ENCODE results near the gene TSPO.

TSPO gene

DNA sequence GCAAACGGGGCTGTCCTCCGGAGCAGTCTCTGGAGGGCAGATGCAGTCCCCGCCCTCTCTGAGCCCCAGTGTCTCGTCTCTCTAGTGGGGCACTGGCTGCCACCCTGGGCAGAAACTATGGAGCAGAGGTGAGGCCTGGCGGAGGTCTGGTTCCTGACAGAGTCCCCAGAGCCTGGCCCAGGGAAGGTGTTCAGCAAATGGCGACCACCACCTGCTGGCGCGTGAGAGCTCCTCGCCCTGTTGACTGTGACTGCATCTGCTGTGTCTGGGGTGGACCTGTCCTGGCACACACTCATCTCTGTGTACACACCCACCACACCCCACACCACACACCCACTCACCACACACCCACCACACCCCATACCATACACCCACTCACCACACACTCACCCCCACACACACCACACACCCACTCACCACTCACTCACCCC, 53.9 kb downstream of the TSPO start:
- Histone ChIP-seq H3K9me3 (ENCODE audit: control insufficient read depth, insufficient read depth, low read depth, low read length) (no peaks in the 10 kb centered on the region), H3K27ac (ENCODE audit: low read depth, low read length) (no peak overlapping the region), H3K4me1 (ENCODE audit: control insufficient read depth, insufficient read depth, low read length) (peaks cover 14% of the 10 kb centered on the region), H3K36me3 (ENCODE audit: control insufficient read depth, insufficient read depth, low read length) (no peaks in the 10 kb centered on the region), H3K27me3 (ENCODE audit: control insufficient read depth, insufficient read depth, low read length) (no peaks in the 10 kb centered on the region), H3K9ac (ENCODE audit: low read length) (no peak overlapping the region), H3K4me3 (ENCODE audit: low read depth, low read length) (no peak overlapping the region)

DNA sequence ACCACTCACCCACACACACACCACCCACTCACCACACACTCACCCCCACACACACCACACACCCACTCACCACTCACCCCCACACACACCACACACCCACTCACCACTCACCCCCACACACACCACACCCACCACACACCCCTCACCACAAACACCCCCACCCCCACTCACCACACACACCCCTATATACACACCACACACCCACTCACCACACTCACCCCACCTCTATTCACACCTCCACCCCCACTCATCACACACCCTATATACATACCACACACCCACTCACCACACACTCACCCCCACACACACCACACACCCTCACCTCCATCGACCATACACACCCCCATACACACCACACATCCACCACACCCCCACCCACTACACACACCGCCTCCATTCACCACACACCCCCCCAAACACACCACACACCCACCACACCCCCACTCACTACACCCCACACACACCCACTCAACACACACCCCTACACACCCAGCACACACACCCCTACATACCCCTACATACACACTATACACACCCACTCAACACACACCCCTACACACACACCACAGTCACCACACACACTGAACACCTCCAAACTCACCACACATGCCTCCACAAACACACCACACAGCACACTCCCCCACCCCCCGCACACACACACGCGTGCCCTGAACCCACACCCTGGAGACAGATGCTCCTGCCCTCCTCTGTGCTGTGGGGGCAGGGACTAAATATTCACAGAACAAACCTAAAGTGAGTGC, 54.6 kb downstream of the TSPO start:
- H3K27me3 ChIP-seq (ENCODE audit: control insufficient read depth, insufficient read depth, low read length): no peaks in the 10 kb centered on the region
- peaks cover 14% of the 10 kb centered on the region for H3K4me1 ChIP-seq (ENCODE audit: control insufficient read depth, insufficient read depth, low read length)
- no peaks in the 10 kb centered on the region for H3K9me3 ChIP-seq (ENCODE audit: control insufficient read depth, insufficient read depth, low read depth, low read length)
- no peaks in the 10 kb centered on the region for H3K36me3 ChIP-seq (ENCODE audit: control insufficient read depth, insufficient read depth, low read length)
- no peak overlapping the region for H3K27ac ChIP-seq (ENCODE audit: low read depth, low read length)
- no peak overlapping the region for H3K4me3 ChIP-seq (ENCODE audit: low read depth, low read length)
- no peak overlapping the region for H3K9ac ChIP-seq (ENCODE audit: low read length)

DNA sequence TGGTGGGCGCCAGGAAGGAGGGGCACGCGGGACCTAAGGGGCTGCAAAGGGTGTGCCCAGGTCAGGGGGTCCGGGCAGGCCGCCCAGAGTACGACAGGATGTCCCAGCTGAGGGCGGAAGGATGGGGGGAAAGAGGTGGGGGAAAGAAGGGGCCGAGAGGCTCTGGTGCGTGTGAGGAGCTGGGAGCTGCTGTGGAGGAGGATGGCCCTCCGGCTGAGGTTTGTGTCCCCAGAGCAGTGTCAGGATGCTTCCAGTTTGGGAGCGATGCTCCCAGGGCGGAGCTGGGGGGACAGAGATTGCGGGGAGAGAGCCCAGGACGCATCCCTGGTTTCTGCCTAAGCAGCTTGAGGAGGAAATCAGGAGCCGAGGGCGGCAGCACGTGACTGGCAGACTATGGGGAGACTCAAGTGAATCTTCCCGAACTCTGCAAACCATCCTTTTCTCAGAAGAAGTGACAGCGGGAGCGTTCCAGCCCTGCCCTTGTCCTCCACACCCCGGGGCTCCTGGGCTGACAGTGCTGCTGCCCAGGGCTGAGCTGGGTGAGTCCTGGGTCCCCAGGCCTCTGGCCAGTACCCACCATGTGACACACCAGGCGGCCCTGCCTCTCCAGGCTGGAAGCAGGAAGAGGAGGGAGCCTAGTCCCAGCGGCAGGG, 55.3 kb downstream of the TSPO start:
- H3K9ac ChIP-seq (ENCODE audit: low read length): no peak overlapping the region
- no peak overlapping the region for H3K27ac ChIP-seq (ENCODE audit: low read depth, low read length)
- no peaks in the 10 kb centered on the region for H3K36me3 ChIP-seq (ENCODE audit: control insufficient read depth, insufficient read depth, low read length)
- H3K9me3 ChIP-seq (ENCODE audit: control insufficient read depth, insufficient read depth, low read depth, low read length): no peaks in the 10 kb centered on the region
- H3K4me3 ChIP-seq (ENCODE audit: low read depth, low read length): no peak overlapping the region
- no peaks in the 10 kb centered on the region for H3K27me3 ChIP-seq (ENCODE audit: control insufficient read depth, insufficient read depth, low read length)
- H3K4me1 ChIP-seq (ENCODE audit: control insufficient read depth, insufficient read depth, low read length): peaks cover 14% of the 10 kb centered on the region

DNA sequence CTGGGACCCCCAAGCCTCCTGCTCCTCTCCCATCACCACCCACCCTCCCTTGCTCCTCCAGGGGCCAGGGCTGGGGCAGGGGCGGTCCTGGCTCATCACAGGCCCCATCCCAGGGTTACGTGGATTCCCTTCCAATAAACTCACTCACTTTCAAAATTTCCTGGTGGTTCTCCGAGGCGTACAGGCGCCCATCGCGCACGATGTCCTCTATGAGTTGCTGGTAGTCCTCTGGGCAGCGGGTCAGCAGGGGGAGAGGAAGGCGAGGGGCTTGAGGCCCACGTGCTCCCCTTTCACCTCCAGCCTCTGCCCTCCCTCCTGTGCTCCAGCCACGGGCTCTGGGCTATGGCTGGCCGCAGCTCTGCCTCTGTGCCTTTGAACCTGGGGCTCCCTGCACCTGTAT, 56.0 kb downstream of the TSPO start:
- Histone ChIP-seq H3K36me3 (ENCODE audit: control insufficient read depth, insufficient read depth, low read length) (no peaks in the 10 kb centered on the region), H3K9me3 (ENCODE audit: control insufficient read depth, insufficient read depth, low read depth, low read length) (no peaks in the 10 kb centered on the region), H3K27me3 (ENCODE audit: control insufficient read depth, insufficient read depth, low read length) (no peaks in the 10 kb centered on the region), H3K9ac (ENCODE audit: low read length) (no peak overlapping the region), H3K4me3 (ENCODE audit: low read depth, low read length) (no peak overlapping the region), H3K4me1 (ENCODE audit: control insufficient read depth, insufficient read depth, low read length) (peaks cover 14% of the 10 kb centered on the region), H3K27ac (ENCODE audit: low read depth, low read length) (no peak overlapping the region)

DNA sequence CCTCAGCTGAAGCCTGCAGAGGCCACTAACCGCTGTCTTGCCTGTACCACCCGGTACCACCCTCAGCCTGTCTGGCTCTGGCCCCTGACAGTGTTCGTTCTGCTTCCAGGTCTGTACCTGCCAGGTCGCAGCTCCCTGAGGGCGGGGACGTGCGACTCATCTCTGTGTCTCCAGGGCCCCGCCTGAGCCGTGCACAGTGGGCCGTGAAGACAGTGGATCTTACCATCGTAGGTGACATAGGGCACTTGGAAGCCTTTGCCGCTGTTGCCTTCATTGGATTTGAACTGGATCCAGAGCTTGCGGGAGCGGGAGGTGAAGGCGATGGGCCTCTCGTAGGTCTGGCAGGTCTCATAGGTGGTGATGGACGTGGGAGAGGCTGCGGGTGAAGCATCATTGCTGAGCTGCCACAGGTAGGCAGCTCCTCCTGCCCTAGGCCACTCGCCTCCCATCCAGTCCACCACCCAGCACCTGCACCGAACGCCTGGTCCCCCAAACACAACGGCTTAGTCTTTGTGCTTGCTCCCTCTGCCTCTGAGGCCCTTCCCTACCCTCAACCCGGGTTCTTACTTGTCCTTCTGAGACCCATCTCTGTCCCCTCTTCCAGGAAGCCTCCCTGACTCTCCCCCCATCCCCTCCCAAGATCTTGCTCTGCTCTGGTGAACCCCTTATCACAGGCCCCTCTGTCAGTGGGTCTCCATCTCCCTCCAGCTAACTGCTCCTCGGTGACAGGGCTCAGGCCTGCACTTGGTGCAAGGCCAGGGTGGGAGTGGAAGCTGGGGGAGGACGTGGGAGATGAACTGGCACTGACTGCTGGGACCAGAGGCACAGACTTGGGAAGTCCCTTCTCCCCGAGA, 56.7 kb downstream of the TSPO start:
- H3K9ac ChIP-seq (ENCODE audit: low read length): no peak overlapping the region
- H3K4me1 ChIP-seq (ENCODE audit: control insufficient read depth, insufficient read depth, low read length): peaks cover 12% of the 10 kb centered on the region
- H3K9me3 ChIP-seq (ENCODE audit: control insufficient read depth, insufficient read depth, low read depth, low read length): no peaks in the 10 kb centered on the region
- no peaks in the 10 kb centered on the region for H3K27me3 ChIP-seq (ENCODE audit: control insufficient read depth, insufficient read depth, low read length)
- H3K4me3 ChIP-seq (ENCODE audit: low read depth, low read length): no peak overlapping the region
- no peaks in the 10 kb centered on the region for H3K36me3 ChIP-seq (ENCODE audit: control insufficient read depth, insufficient read depth, low read length)
- no peak overlapping the region for H3K27ac ChIP-seq (ENCODE audit: low read depth, low read length)

DNA sequence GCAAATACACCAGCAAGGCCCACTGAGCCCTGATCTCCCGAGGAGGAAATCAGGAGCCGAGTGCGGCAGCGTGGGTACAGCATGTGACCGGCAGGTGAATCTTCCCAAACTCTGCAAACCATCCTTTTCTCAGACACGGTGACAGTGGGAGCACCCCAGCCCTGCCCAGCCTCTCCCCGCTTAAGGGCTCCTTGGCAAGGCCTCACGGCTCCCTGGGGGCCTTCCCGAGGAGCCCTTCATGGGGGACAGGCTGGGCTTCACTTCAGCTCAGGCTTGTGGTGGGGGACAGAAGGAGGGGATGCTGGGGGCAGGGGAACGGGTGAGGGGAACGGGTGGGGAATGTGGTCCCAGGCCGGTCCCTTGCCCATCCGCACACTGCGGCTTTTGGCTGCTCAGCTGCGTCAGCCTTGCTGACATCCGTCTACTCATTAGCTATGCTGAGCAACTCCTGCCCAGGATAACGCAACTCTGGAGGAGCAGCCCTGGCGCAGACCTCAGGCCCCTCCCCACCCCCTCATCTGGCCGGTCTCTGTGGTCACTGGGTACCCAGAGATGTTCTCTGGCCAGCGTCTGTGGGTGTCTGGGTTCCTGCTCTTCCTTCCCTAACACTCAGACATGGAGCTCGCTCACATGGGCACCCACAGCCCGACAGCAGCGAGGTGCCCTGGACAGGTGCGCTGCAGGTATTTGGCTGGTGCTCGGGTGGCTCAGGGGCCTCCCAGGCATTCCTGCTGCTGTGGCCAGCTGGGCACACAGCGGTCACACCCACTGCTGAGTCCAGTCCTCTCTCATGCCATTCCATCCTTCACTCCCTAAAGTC, 57.6 kb downstream of the TSPO start:
- H3K4me3 ChIP-seq (ENCODE audit: low read depth, low read length): no peak overlapping the region
- H3K9ac ChIP-seq (ENCODE audit: low read length): no peak overlapping the region
- H3K27me3 ChIP-seq (ENCODE audit: control insufficient read depth, insufficient read depth, low read length): no peaks in the 10 kb centered on the region
- H3K4me1 ChIP-seq (ENCODE audit: control insufficient read depth, insufficient read depth, low read length): peaks cover 12% of the 10 kb centered on the region
- no peaks in the 10 kb centered on the region for H3K36me3 ChIP-seq (ENCODE audit: control insufficient read depth, insufficient read depth, low read length)
- no peak overlapping the region for H3K27ac ChIP-seq (ENCODE audit: low read depth, low read length)
- no peaks in the 10 kb centered on the region for H3K9me3 ChIP-seq (ENCODE audit: control insufficient read depth, insufficient read depth, low read depth, low read length)

DNA sequence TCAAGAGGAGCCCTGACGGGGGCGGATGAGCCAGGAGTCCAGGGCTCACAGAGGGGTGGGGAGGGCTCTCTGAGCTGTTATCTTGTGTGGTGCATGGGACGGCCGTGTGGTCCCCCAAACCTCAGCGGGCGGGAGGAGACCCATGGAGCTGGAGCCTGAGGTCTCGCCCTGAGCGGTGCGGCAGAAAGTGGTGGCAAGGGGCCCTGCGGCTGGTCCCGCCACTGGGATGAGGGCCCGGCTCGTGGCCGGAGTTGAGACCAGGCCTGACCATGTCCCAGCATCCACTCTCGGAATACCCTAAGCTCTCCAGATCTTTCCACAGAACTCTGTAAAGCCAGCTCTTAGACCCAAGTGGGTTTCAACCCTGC, 58.1 kb downstream of the TSPO start:
- no peak overlapping the region for H3K4me3 ChIP-seq (ENCODE audit: low read depth, low read length)
- no peak overlapping the region for H3K27ac ChIP-seq (ENCODE audit: low read depth, low read length)
- no peak overlapping the region for H3K9ac ChIP-seq (ENCODE audit: low read length)
- H3K9me3 ChIP-seq (ENCODE audit: control insufficient read depth, insufficient read depth, low read depth, low read length): no peaks in the 10 kb centered on the region
- peaks cover 11% of the 10 kb centered on the region for H3K4me1 ChIP-seq (ENCODE audit: control insufficient read depth, insufficient read depth, low read length)
- H3K27me3 ChIP-seq (ENCODE audit: control insufficient read depth, insufficient read depth, low read length): no peaks in the 10 kb centered on the region
- H3K36me3 ChIP-seq (ENCODE audit: control insufficient read depth, insufficient read depth, low read length): no peaks in the 10 kb centered on the region

DNA sequence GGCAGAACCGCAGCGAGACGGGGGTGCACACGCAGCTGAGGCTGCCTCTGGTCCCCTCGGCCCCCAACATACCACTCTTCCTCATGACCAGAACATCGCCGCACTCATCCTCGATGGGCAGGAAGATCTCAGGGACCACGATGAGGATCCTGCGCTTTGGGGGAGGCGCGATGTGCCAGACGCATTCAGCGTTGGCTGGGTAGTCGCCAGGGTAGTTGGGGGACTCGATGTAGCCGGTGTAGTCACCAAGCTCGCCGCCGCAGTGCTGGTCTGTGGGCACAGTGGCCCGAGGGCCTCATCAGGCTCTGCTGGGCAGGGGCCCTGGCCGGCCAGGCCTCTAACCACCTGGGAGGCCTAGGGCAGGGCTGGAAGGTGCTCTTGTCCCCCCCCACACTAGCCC, 58.6 kb downstream of the TSPO start:
- Histone ChIP-seq H3K36me3 (ENCODE audit: control insufficient read depth, insufficient read depth, low read length) (no peaks in the 10 kb centered on the region), H3K27ac (ENCODE audit: low read depth, low read length) (no peak overlapping the region), H3K4me1 (ENCODE audit: control insufficient read depth, insufficient read depth, low read length) (peaks cover 11% of the 10 kb centered on the region), H3K9ac (ENCODE audit: low read length) (no peak overlapping the region), H3K4me3 (ENCODE audit: low read depth, low read length) (no peak overlapping the region), H3K27me3 (ENCODE audit: control insufficient read depth, insufficient read depth, low read length) (no peaks in the 10 kb centered on the region), H3K9me3 (ENCODE audit: control insufficient read depth, insufficient read depth, low read depth, low read length) (no peaks in the 10 kb centered on the region)

DNA sequence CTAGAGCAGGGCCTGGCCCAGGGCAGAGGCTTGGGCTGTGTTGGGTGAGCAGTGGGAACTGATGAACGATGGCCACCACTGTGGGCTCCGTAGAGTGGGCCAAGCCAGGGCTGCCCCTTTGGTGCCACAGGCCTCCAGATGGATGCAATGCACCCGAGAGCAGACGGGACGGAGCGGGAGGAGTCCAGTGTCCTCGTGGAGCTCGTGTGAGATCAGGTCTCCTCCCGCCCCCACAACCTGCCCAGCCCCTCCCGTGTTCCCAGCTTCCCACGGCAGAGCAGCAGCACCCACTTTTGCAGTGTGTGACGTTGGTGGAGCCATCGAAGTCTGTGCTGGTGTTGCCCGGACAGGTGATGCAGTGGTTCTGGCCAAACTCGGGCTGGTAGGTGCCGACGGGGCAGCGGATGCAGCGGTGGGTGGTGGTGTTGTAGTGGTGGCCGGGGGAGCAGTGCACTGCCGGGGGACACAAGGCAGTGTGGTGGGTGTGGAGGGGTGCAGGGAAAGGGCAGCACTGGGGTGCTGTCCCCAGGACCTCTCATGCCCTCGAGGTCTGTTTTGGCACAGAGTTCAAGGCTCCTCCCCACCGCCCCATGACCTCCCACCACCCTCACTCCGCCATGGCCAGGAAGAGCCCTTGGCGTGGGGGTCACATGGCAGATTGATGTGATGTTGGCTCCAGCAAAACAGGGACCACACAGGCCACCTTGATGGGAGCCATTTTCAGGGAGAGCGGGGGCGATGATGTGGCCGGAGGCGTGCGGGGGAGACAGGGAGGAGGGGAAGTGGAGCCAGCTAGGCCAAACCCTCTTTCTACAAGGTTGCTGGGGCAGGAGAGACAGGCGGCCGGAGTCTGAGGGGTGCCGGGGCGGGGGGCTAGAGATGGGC, 59.5 kb downstream of the TSPO start:
- Histone ChIP-seq H3K36me3 (ENCODE audit: control insufficient read depth, insufficient read depth, low read length) (no peaks in the 10 kb centered on the region), H3K27ac (ENCODE audit: low read depth, low read length) (no peak overlapping the region), H3K27me3 (ENCODE audit: control insufficient read depth, insufficient read depth, low read length) (no peaks in the 10 kb centered on the region; the same call in 1 of the 2 replicates), H3K4me1 (ENCODE audit: control insufficient read depth, insufficient read depth, low read length) (peaks cover 11% of the 10 kb centered on the region), H3K9me3 (ENCODE audit: control insufficient read depth, insufficient read depth, low read depth, low read length) (no peaks in the 10 kb centered on the region), H3K9ac (ENCODE audit: low read length) (no peak overlapping the region), H3K4me3 (ENCODE audit: low read depth, low read length) (no peak overlapping the region)

DNA sequence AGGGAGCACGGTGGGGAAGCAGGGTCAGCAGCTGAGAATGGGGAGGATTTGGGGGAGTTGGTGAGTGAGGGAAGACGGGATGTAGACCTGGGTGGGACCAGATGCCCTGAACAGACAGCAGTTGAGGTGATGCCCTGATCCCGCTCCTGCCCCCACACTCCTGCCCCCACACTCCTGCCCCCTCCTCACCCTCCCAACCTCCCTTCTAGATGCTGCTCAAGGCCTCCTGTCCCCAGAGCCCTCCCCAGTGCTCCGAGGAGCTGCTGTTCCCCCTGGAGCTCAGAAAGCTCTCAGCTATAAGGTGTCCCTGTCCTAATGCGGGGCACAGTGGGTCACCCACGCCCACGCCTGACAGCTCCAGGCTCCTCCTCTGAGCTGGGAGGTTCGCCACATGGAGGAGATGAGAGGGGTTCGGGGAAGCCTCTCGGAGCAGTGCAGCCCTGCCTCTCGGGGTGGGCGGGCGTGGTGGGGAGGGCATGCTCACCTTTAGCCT, 60.6 kb downstream of the TSPO start:
- Histone ChIP-seq H3K27ac (ENCODE audit: low read depth, low read length) (no peak overlapping the region), H3K36me3 (ENCODE audit: control insufficient read depth, insufficient read depth, low read length) (no peaks in the 10 kb centered on the region), H3K27me3 (ENCODE audit: control insufficient read depth, insufficient read depth, low read length) (no peaks in the 10 kb centered on the region; the same call in 1 of the 2 replicates), H3K9me3 (ENCODE audit: control insufficient read depth, insufficient read depth, low read depth, low read length) (no peaks in the 10 kb centered on the region), H3K4me1 (ENCODE audit: control insufficient read depth, insufficient read depth, low read length) (peaks cover 11% of the 10 kb centered on the region), H3K9ac (ENCODE audit: low read length) (no peak overlapping the region), H3K4me3 (ENCODE audit: low read depth, low read length) (no peak overlapping the region)
